Esophagus squamous epithelium (tissue), 5 donors: ENCODE results near the gene TUT7. TPM values are rescaled to one million over a fixed set of nuclear protein-coding genes. Genes with fewer than 3 reads are reported as not detected.

Experiments used
- DNase-seq: peaks from one replicate; lab custom pipeline; 2025; lab: John Stamatoyannopoulos, UW
- H3K27ac ChIP-seq, 4 donors: fragments of 200-600 bp; sonication (generic); one replicate each; pipeline ENCODE4 v1.5.1; 2016 to 2019; ENCODE audit warnings: mild to moderate bottlenecking in 1 of 4
- H3K27me3 ChIP-seq, 4 donors: fragments of 200-600 bp; sonication (generic); 1 replicate in 3 of 4; 2 replicates in 1 of 4; pipeline versions ENCODE4 v1.5.1 to v1.6.0; 2017 to 2021; ENCODE audit warnings: antibody characterized with exemption in 1 of 4
- H3K36me3 ChIP-seq, 3 donors: fragments of 200-600 bp; sonication (generic); one replicate each; pipeline ENCODE4 v1.5.1; 2016 to 2019
- H3K4me1 ChIP-seq, 3 donors: fragments of 200-600 bp; sonication (generic); one replicate each; pipeline ENCODE4 v1.5.1; 2017 to 2019
- H3K4me3 ChIP-seq, 4 donors: fragments of 200-600 bp; sonication (generic); 1 replicate in 3 of 4; 2 replicates in 1 of 4; pipeline ENCODE4 v1.5.1; 2016 to 2019; ENCODE audit warnings: mild to moderate bottlenecking in 2 of 4, moderate library complexity in 1 of 4
- H3K9me3 ChIP-seq, 3 donors: fragments of 200-600 bp; sonication (generic); one replicate each; pipeline ENCODE4 v1.5.1; 2016 to 2019
- CTCF ChIP-seq, 6 experiments: fragments of 450-650 bp in 4 of 6; fragments of 200-600 bp in 2 of 6; sonication (generic) in 2 of 6; IDR thresholded peaks; one replicate each; pipeline ENCODE4 v1.5.1; 2016 to 2019; ENCODE audit warnings: antibody characterized with exemption in 6 of 6, mild to moderate bottlenecking in 4 of 6, moderate library complexity in 4 of 6
- POLR2A ChIP-seq, 4 donors: fragments of 450-650 bp; IDR thresholded peaks; one replicate each; pipeline ENCODE4 v1.6.1; 2017; ENCODE audit warnings: antibody characterized with exemption in 4 of 4, mild to moderate bottlenecking in 4 of 4, moderate library complexity in 3 of 4
- WGBS, 2 donors: methylation state at CpG; one replicate each; pipeline ENCODE4 v1.1.5; 2018; 5-methylcytosine and 5-hydroxymethylcytosine counted together
- intact Hi-C: fragments of 100-400 bp; cut with DNase I; formaldehyde crosslinking; loops from one replicate; pipeline ENCODE4 v1.15.0; 2022
- total RNA-seq, 4 donors: library from RNA; depleted of rRNA; stranded (reverse); fragments of >200 nt; gene quantifications; one replicate each; pipeline ENCODE4 v1.1.0, GENCODE V29; 2016
- donor health status: DM: yes; HTN: yes; CAD: no.

TUT7 gene
- total RNA-seq, 4 donors from 2014 or later = 34.3 to 71.0 (median 54.9) TPM

DNA sequence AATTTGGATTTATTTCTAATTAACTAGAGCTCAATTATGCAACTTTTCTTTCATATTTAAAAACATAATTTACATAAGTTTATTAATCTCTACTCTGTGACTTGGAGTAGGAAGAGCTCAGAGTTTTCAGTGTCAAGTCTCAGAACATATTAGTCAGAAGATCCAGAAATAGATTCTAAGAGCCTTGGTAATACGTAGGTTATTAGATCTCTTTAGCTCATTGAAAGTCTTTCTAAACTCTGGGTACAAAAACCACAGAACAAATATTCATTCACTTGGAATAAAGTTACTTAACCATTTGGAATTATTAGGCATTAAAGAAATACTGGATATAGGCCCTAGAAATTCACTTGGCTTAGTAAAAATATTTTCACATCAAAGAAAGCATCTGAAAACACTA, 45.5 kb downstream of the TUT7 start:
- intact Hi-C loops = no loop called here
- Histone ChIP-seq H3K36me3 (peaks cover 14 to 100% (median 45%) of the 10 kb centered on the region in 3 donors), H3K9me3 (no peaks in the 10 kb centered on the region), H3K4me3 (no peak overlapping the region), H3K27me3 (no peaks in the 10 kb centered on the region), H3K4me1 (no peaks in the 10 kb centered on the region), H3K27ac (no peak overlapping the region)
- no peak for TF ChIP-seq CTCF (IDR thresholded peaks at IDR 0.05)
- no peak for TF ChIP-seq POLR2A (IDR thresholded peaks at IDR 0.05)
- WGBS, 2 donors = 76 to 78% methylated on average over 1 of the region's 1 CpG
- DNase-seq = no peak

- intact Hi-C loops = no loop called here
These were observed 49.9 kb downstream of the TUT7 start for GRCh38 chr9:86304236-86304730.

DNA sequence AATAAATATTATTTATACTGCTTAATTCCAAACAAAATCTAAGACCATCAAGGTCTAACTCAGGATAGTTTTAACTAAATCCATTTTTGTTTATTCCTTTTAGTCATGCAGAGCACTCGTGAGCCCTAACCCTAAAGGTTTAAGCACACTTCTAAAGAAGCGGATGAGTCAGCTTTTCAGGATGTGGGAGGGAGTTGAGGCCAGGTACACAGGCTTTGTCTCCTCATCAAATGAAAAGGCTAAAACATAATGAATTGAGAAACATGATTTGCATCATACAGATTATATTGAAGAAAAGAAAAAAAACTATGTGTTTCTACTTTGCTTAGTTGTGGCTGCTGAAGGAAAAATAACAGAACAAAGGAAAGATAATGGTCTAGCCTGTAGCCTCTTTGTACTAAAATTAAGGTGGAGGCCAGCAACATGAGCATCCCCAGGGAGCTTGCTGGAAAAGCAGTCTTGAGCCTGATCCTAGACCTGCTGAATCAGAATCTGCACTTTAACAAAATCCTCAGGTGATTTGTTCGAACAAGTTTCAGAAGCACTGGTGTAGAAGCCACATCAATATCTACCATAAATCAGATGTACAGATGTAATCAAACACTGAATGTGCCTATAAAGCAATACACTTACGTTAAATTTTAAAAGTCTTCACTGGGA, 50.8 kb downstream of the TUT7 start:
- Histone ChIP-seq H3K27ac (no peak overlapping the region), H3K36me3 (peaks cover 20 to 100% (median 57%) of the 10 kb centered on the region in 3 donors), H3K27me3 (no peaks in the 10 kb centered on the region), H3K4me1 (no peaks in the 10 kb centered on the region), H3K4me3 (no peak overlapping the region), H3K9me3 (no peaks in the 10 kb centered on the region)
- intact Hi-C loops = no loop called here
- WGBS, 2 donors = 42 to 62% methylated on average over 4 of the region's 4 CpGs
- no peak for DNase-seq
- no peak for TF ChIP-seq POLR2A (IDR thresholded peaks at IDR 0.05)
- no peak for TF ChIP-seq CTCF (IDR thresholded peaks at IDR 0.05)

More at GRCh38 chr9:86304236-86304730, 49.9 kb downstream of the TUT7 start:
- H3K9me3 ChIP-seq = no peaks in the 10 kb centered on the region
- H3K4me1 ChIP-seq = no peaks in the 10 kb centered on the region
- 58 to 65% methylated on average over 3 of the region's 3 CpGs for WGBS, 2 donors
- no peak overlapping the region for H3K27ac ChIP-seq
- no peak for DNase-seq
- no peak overlapping the region for H3K4me3 ChIP-seq
- TF ChIP-seq CTCF (IDR thresholded peaks at IDR 0.05) (no peak), POLR2A (IDR thresholded peaks at IDR 0.05) (no peak)
- peaks cover 20 to 100% (median 50%) of the 10 kb centered on the region in 3 donors for H3K36me3 ChIP-seq
- no peaks in the 10 kb centered on the region for H3K27me3 ChIP-seq

DNA sequence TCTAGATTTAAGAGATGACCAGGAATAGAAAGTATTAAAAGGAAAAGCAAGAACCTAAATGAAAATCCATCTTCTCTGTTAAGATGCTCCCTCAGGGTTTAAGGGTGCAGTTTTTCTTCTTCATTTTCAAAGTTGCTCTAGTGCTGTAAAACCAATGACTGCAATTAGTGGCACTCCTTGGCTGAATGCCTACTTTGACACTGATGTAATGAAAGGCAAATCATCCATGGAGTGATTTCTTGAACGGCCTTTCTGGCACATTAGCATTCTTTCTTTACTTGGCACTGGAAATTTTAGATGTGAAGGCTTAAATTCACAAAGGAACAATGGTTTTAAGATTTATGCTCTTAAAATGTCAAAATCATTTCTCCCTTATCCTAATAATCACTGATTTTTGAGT, 52.5 kb downstream of the TUT7 start:
- TF ChIP-seq POLR2A (IDR thresholded peaks at IDR 0.05) (no peak), CTCF (IDR thresholded peaks at IDR 0.05) (no peak)
- WGBS, 2 donors = 27 to 68% methylated on average over 1 of the region's 1 CpG
- intact Hi-C loops = no loop called here
- H3K4me3 ChIP-seq = no peak overlapping the region
- no peaks in the 10 kb centered on the region for H3K4me1 ChIP-seq
- no peak overlapping the region for H3K27ac ChIP-seq
- no peaks in the 10 kb centered on the region for H3K27me3 ChIP-seq
- no peak for DNase-seq
- peaks cover 11 to 100% (median 59%) of the 10 kb centered on the region in 3 donors for H3K36me3 ChIP-seq
- no peaks in the 10 kb centered on the region for H3K9me3 ChIP-seq

DNA sequence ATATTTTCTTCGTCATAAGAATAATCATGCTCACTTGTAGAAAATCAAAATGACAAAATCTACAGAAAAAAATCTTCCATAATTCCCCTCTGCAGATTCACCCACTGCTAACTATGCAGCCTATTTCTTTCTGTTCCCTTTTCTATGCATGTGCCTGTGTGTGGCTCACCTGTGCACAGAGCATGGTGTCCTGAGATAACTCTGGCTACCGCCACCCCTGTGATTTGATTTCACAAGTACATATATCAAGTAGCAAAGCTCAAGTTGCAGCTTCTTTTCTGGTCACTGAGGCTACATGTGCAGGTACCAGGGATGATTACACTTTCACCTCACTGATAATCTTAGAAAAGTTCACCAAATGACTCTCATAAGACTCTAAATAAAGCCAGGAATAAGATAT, 53.5 kb downstream of the TUT7 start:
- H3K9me3 ChIP-seq = no peaks in the 10 kb centered on the region
- H3K4me1 ChIP-seq = no peaks in the 10 kb centered on the region
- no peak for DNase-seq
- no peak overlapping the region for H3K27ac ChIP-seq
- TF ChIP-seq POLR2A (IDR thresholded peaks at IDR 0.05) (no peak), CTCF (IDR thresholded peaks at IDR 0.05) (no peak)
- H3K4me3 ChIP-seq = no peak overlapping the region
- 91 to 96% methylated on average over 2 of the region's 2 CpGs for WGBS, 2 donors
- H3K36me3 ChIP-seq = peaks cover 6 to 100% (median 50%) of the 10 kb centered on the region in 3 donors
- H3K27me3 ChIP-seq = no peaks in the 10 kb centered on the region
- intact Hi-C loops = no loop called here
